ENCODE data around the gene KBTBD12.

DNA sequence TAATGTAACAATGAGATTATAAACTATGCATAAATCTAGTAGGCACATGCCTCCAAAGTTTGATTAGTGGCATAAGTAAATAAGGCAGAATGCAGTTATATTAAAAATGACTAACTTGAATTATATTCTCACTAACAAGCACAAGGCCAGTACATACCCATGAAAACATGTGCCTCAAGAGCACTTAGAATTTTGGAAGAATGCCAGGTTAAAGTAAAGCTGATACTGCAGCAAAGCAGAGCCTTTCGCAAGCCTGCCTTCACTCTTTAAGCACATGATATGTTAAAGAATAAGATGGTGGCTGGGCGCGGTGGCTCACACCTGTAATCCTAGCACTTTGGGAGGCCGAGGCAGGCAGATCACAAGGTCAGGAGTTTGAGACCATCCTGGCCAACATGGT, 49.0 kb downstream of the KBTBD12 start:
- TF ChIP-seq, protein P1, sequence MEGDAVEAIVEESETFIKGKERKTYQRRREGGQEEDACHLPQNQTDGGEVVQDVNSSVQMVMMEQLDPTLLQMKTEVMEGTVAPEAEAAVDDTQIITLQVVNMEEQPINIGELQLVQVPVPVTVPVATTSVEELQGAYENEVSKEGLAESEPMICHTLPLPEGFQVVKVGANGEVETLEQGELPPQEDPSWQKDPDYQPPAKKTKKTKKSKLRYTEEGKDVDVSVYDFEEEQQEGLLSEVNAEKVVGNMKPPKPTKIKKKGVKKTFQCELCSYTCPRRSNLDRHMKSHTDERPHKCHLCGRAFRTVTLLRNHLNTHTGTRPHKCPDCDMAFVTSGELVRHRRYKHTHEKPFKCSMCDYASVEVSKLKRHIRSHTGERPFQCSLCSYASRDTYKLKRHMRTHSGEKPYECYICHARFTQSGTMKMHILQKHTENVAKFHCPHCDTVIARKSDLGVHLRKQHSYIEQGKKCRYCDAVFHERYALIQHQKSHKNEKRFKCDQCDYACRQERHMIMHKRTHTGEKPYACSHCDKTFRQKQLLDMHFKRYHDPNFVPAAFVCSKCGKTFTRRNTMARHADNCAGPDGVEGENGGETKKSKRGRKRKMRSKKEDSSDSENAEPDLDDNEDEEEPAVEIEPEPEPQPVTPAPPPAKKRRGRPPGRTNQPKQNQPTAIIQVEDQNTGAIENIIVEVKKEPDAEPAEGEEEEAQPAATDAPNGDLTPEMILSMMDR (IDR thresholded peaks at IDR 0.05): no peak
- no peak for TF ChIP-seq POLR2AphosphoS5 (IDR thresholded peaks at IDR 0.05)
- TF ChIP-seq POLR2A (IDR thresholded peaks at IDR 0.05): no peak
